ENCODE data around the gene LY6G6F. TPM values are rescaled to one million over a fixed set of nuclear protein-coding genes. Genes with fewer than 3 reads are reported as not detected.

LY6G6F gene
- total and polyA plus RNA-seq, 2 of the 13 experiments (the other 11 are each of a cell fraction or from before 2014, with no cell fraction given): not detected

DNA sequence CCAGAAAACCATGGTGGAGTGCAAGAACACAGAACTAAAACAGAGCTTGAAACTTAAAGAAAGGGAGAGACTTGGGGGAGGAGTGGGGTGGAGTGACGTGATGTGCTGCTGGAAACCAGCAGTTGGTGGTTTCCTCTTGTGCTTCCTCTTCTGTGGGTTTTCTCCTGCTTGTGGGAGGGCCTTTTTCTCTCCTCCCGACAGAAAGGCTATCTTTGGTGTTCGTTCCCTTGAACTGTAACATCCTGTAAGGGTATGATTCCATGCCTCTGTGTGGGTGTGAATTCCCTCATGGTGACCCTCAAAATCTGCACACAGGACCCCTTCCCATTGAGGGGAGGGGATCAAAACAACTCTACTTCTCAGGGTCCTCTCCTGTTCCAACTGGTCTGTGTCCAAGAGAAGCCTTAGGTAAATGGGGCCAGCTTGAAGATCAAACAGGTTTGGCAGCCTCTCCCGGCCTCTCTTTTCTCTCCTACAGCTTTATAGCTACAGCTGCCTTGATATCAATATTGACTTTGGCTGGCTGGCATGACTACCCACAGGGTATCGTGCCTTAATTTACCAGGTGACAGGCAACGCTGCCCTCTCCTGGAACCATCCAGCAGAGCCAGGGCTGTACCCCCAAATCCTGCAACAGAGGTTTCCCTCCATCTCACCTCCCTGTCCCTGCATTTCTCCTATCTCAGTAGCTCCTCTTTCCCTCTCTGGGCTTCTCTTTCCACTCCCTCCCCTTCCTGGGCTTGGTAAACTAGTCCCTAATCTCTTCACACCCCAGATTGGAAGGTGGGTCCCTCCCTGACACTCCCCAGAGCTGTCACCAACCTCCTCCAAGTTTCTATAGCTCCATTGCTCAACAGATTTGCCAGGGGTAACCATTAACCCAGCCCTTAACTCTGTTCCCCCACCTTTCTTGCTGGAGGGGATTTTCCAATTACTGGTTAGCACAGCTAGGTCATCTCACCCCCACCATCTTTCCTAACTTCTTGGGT lies 31.6 kb downstream of the LY6G6F start (continued):
- TF ChIP-seq BORCS8-MEF2B (CRISPR knock-in tag; IDR thresholded peaks at IDR 0.05): peak; percentile 88; the same call in 1 of the 2 replicates
- peak; percentile 29; the same call in 1 of the 2 replicates for TF ChIP-seq ZBTB20 (CRISPR knock-in tag; IDR thresholded peaks at IDR 0.05; ENCODE audit: borderline replicate concordance, low read depth)
- TF ChIP-seq ZKSCAN5 (CRISPR knock-in tag; IDR thresholded peaks at IDR 0.05): no peak
- TF ChIP-seq, protein P1, sequence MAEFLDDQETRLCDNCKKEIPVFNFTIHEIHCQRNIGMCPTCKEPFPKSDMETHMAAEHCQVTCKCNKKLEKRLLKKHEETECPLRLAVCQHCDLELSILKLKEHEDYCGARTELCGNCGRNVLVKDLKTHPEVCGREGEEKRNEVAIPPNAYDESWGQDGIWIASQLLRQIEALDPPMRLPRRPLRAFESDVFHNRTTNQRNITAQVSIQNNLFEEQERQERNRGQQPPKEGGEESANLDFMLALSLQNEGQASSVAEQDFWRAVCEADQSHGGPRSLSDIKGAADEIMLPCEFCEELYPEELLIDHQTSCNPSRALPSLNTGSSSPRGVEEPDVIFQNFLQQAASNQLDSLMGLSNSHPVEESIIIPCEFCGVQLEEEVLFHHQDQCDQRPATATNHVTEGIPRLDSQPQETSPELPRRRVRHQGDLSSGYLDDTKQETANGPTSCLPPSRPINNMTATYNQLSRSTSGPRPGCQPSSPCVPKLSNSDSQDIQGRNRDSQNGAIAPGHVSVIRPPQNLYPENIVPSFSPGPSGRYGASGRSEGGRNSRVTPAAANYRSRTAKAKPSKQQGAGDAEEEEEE (CRISPR knock-in tag; IDR thresholded peaks at IDR 0.05; ENCODE audit: borderline replicate concordance): no peak
- TF ChIP-seq, protein P2, sequence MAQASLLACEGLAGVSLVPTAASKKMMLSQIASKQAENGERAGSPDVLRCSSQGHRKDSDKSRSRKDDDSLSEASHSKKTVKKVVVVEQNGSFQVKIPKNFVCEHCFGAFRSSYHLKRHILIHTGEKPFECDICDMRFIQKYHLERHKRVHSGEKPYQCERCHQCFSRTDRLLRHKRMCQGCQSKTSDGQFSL (CRISPR knock-in tag; IDR thresholded peaks at IDR 0.05): 0 out of 2 replicates have a peak, but pooled peaks have one; percentile 28
- TF ChIP-seq SP140L (CRISPR knock-in tag; IDR thresholded peaks at IDR 0.05; ENCODE audit: borderline replicate concordance): no peak; the same call in 1 of the 2 replicates
- TF ChIP-seq ZNF10 (CRISPR knock-in tag; IDR thresholded peaks at IDR 0.05; ENCODE audit: borderline replicate concordance, low read depth): no peak
- no peak for TF ChIP-seq REXO4 (CRISPR knock-in tag; IDR thresholded peaks at IDR 0.05; ENCODE audit: borderline replicate concordance)
- 0 out of 2 replicates have a peak, but pooled peaks have one; percentile 29 for TF ChIP-seq ELF4 (CRISPR knock-in tag; IDR thresholded peaks at IDR 0.05; ENCODE audit: borderline replicate concordance)
- TF ChIP-seq ZKSCAN1 (IDR thresholded peaks at IDR 0.05; ENCODE audit: low read length): no peak
- TF ChIP-seq RNF2 (conservative IDR thresholded peaks at IDR 0.05; ENCODE audit: low read depth): no peak
- TF ChIP-seq, protein P3, sequence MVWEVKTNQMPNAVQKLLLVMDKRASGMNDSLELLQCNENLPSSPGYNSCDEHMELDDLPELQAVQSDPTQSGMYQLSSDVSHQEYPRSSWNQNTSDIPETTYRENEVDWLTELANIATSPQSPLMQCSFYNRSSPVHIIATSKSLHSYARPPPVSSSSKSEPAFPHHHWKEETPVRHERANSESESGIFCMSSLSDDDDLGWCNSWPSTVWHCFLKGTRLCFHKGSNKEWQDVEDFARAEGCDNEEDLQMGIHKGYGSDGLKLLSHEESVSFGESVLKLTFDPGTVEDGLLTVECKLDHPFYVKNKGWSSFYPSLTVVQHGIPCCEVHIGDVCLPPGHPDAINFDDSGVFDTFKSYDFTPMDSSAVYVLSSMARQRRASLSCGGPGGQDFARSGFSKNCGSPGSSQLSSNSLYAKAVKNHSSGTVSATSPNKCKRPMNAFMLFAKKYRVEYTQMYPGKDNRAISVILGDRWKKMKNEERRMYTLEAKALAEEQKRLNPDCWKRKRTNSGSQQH (CRISPR knock-in tag; IDR thresholded peaks at IDR 0.05; ENCODE audit: low read depth): no peak
- TF ChIP-seq, protein P4, sequence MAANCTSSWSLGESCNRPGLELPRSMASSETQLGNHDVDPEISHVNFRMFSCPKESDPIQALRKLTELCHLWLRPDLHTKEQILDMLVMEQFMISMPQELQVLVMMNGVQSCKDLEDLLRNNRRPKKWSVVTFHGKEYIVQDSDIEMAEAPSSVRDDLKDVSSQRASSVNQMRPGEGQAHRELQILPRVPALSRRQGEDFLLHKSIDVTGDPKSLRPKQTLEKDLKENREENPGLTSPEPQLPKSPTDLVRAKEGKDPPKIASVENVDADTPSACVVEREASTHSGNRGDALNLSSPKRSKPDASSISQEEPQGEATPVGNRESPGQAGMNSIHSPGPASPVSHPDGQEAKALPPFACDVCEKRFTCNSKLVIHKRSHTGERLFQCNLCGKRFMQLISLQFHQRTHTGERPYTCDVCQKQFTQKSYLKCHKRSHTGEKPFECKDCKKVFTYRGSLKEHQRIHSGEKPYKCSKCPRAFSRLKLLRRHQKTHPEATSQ (CRISPR knock-in tag; IDR thresholded peaks at IDR 0.05; ENCODE audit: borderline replicate concordance): peak; percentile 59; the same call in 1 of the 2 replicates
- no peak for TF ChIP-seq ZNF207 (IDR thresholded peaks at IDR 0.05; ENCODE audit: borderline replicate concordance)
- TF ChIP-seq, protein P5, sequence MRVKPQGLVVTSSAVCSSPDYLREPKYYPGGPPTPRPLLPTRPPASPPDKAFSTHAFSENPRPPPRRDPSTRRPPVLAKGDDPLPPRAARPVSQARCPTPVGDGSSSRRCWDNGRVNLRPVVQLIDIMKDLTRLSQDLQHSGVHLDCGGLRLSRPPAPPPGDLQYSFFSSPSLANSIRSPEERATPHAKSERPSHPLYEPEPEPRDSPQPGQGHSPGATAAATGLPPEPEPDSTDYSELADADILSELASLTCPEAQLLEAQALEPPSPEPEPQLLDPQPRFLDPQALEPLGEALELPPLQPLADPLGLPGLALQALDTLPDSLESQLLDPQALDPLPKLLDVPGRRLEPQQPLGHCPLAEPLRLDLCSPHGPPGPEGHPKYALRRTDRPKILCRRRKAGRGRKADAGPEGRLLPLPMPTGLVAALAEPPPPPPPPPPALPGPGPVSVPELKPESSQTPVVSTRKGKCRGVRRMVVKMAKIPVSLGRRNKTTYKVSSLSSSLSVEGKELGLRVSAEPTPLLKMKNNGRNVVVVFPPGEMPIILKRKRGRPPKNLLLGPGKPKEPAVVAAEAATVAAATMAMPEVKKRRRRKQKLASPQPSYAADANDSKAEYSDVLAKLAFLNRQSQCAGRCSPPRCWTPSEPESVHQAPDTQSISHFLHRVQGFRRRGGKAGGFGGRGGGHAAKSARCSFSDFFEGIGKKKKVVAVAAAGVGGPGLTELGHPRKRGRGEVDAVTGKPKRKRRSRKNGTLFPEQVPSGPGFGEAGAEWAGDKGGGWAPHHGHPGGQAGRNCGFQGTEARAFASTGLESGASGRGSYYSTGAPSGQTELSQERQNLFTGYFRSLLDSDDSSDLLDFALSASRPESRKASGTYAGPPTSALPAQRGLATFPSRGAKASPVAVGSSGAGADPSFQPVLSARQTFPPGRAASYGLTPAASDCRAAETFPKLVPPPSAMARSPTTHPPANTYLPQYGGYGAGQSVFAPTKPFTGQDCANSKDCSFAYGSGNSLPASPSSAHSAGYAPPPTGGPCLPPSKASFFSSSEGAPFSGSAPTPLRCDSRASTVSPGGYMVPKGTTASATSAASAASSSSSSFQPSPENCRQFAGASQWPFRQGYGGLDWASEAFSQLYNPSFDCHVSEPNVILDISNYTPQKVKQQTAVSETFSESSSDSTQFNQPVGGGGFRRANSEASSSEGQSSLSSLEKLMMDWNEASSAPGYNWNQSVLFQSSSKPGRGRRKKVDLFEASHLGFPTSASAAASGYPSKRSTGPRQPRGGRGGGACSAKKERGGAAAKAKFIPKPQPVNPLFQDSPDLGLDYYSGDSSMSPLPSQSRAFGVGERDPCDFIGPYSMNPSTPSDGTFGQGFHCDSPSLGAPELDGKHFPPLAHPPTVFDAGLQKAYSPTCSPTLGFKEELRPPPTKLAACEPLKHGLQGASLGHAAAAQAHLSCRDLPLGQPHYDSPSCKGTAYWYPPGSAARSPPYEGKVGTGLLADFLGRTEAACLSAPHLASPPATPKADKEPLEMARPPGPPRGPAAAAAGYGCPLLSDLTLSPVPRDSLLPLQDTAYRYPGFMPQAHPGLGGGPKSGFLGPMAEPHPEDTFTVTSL (CRISPR knock-in tag; IDR thresholded peaks at IDR 0.05; ENCODE audit: borderline replicate concordance): no peak
